Mammary epithelial cell (primary cell): ENCODE results near the gene RGS19.

ENCODE experiments used
- CTCF ChIP-seq, 2 donors: IDR thresholded peaks in 1 of 2; conservative IDR thresholded peaks in 1 of 2; 2 replicates each; pipeline ENCODE4 v1.5.1; 2011 to 2012; ENCODE audit warnings: inconsistent platforms in 2 of 2, low read length in 2 of 2, mild to moderate bottlenecking in 2 of 2, control low read depth in 1 of 2, low read depth in 1 of 2; ENCODE audit not compliant: insufficient read depth in 1 of 2; ENCODE audit errors: extremely low read depth in 1 of 2
- EZH2 ChIP-seq: IDR thresholded peaks from 2 replicates; pipeline ENCODE4 v1.6.1; 2012; ENCODE audit warnings: low read length, inconsistent platforms, borderline replicate concordance

DNA sequence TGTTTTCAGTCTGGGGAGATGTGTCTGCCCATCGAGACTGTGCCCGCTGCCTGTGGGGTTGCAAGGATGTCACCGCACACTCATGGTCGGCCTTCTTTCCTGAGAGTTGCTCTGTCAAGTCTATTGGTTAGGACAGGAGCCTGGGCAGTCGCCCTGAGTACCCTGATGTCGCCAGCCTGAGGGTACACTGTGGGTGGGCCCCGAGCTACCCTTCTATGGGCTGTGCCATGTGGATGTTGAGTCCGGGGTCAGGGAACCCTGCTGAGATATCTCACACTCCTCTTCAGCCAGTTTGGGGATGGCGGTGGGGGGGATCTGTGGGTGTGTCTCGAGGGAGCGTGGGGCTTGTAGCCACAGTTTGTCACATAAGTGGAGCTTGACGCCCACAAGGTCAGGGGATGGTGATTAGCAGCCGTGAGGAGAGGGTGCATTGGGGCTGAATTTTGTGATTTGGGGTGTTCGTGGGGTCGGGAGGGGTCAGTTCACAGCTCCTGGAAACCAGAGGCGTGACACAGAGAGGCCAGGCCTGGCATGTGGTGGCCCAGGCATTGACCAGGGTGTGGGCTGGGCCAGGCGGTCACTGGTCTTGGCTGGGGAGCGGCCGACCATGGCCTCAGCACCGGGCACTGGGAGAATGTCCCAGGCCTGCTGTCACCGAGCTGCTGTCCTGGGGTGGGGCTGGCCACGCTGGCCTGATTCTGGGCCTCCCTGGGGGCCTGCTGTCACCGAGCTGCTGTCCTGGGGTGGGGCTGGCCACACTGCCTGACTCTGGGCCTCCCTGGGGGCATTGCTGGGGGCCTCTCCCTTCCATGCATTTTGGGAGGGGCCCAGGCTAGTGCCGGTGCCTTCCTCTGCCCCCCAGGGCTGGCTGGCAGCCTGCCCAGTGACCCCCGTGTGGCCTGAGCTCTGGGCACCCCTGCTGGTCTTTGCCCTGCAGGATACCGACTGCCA is 29.7 kb upstream of the RGS19 start:
- TF ChIP-seq CTCF (conservative IDR thresholded peaks at IDR 0.05 in 1 of 2, IDR thresholded peaks at IDR 0.05 in 1 of 2; ENCODE audit: extremely low read depth in 1 of 2, insufficient read depth in 1 of 2, low read depth in 1 of 2, low read length in 2 of 2) (no peak), EZH2 (no peak)
